HG03378 (cell line): ENCODE results near the gene GPR156.
"Not testable (repeated sequence)": the region's sequence is repeated elsewhere in the genome, so short reads cannot be mapped to it uniquely, and the experiment has no call there.

Experiments
- ATAC-seq: cut with Tn5 transposase; IDR thresholded peaks from one replicate; pipeline ENCODE4 v1.9.1; 2021; ENCODE audit warnings: mild to moderate bottlenecking, moderate library complexity; ENCODE audit not compliant: unreplicated experiment

Gene GPR156

GRCh38 chr3:120275618-120276017, 9.4 kb downstream of the GPR156 start:
- no peak for ATAC-seq

GRCh38 chr3:120274739-120275167, 10.3 kb downstream of the GPR156 start:
- no peak for ATAC-seq

GRCh38 chr3:120272286-120272685, 12.7 kb downstream of the GPR156 start:
- ATAC-seq: no peak

- no peak for ATAC-seq
Measured at GRCh38 chr3:120265989-120266388, 19.0 kb downstream of the GPR156 start.

- ATAC-seq: no peak
Measured at GRCh38 chr3:120264963-120265362, 20.1 kb downstream of the GPR156 start.

GRCh38 chr3:120263792-120264191, 21.2 kb downstream of the GPR156 start:
- no peak for ATAC-seq

GRCh38 chr3:120258009-120258408, 27.0 kb downstream of the GPR156 start:
- no peak for ATAC-seq

- no peak for ATAC-seq
Measured at GRCh38 chr3:120245386-120245785, 39.6 kb downstream of the GPR156 start.

- ATAC-seq: no peak
Measured at GRCh38 chr3:120244834-120245225, 40.2 kb downstream of the GPR156 start.

- ATAC-seq: no peak
Measured at GRCh38 chr3:120239644-120240043, 45.4 kb downstream of the GPR156 start.

GRCh38 chr3:120227710-120228347, 57.2 kb downstream of the GPR156 start:
- no peak for ATAC-seq

GRCh38 chr3:120224237-120224636, 60.8 kb downstream of the GPR156 start:
- no peak for ATAC-seq

GRCh38 chr3:120218981-120219380, 66.0 kb downstream of the GPR156 start:
- no peak for ATAC-seq

- not testable (repeated sequence) for ATAC-seq
Measured at GRCh38 chr3:120216633-120217032, 68.4 kb downstream of the GPR156 start.

- ATAC-seq: no peak
Measured at GRCh38 chr3:120214176-120214575, 70.8 kb downstream of the GPR156 start.

- no peak for ATAC-seq
Measured at GRCh38 chr3:120212505-120212904, 72.5 kb downstream of the GPR156 start.

- no peak for ATAC-seq
Measured at GRCh38 chr3:120209425-120209824, 75.6 kb downstream of the GPR156 start.

- no peak for ATAC-seq
Measured at GRCh38 chr3:120204338-120204737, 80.7 kb downstream of the GPR156 start.

- no peak for ATAC-seq
Measured at GRCh38 chr3:120203621-120204020, 81.4 kb downstream of the GPR156 start.

- no peak for ATAC-seq
Measured at GRCh38 chr3:120203016-120203415, 82.0 kb downstream of the GPR156 start.

GRCh38 chr3:120202363-120202762, 82.7 kb downstream of the GPR156 start:
- no peak for ATAC-seq

- ATAC-seq: no peak
Measured at GRCh38 chr3:120200493-120201235, 84.4 kb downstream of the GPR156 start.
